HCT116 (cell line): Measurements from ENCODE around the gene POC1A. TPM values are rescaled to one million over a fixed set of nuclear protein-coding genes. Genes with fewer than 3 reads are reported as not detected.

Source experiments
- ATAC-seq: fragments of 200-7000 bp; cut with Tn5 transposase; 2 replicates; pipeline ENCODE4 v1.9.1; 2020; ENCODE audit warnings: mild to moderate bottlenecking, moderate library complexity
- BruUV-seq: library from RNA; stranded (reverse); fragments of 400-500 nt; replicated peaks from 2 replicates; lab custom pipeline; 2021; lab: Mats Ljungman, UMichigan
- CTCF ChIA-PET: fragments of 300-600 bp; sonication (Branson Sonifier 250); formaldehyde crosslinking; loops from one replicate; lab custom pipeline; 2021; ENCODE audit warnings: antibody characterized with exemption; lab: Charles Lee
- POLR2A ChIA-PET: fragments of 300-600, 350-600 bp; sonication (Branson Sonifier 250); formaldehyde crosslinking; loops from one replicate; lab custom pipeline; 2021; ENCODE audit warnings: antibody characterized with exemption; lab: Charles Lee
- RAD21 ChIA-PET, 2 experiments: fragments of 300-600 bp; sonication (Branson Sonifier 250); formaldehyde crosslinking; loops; one replicate each; lab custom pipeline; 2023; ENCODE audit warnings: low total read pairs in 2 of 2; ENCODE audit not compliant: uncharacterized antibody in 2 of 2, unreplicated experiment in 2 of 2, low non-redundant PET in 1 of 2; lab: Charles Lee
- DNase-seq: peaks from one replicate; pipeline ENCODE4 v3.0.0-alpha.2; 2010; ENCODE audit warnings: low read depth, low spot score
- H2AFZ ChIP-seq: fragments of 200-600 bp; shearing (Covaris generic), sonication (generic); 2 replicates; pipeline ENCODE4 v1.6.1; 2017; ENCODE audit warnings: low read depth, mixed run types, mixed read lengths, antibody characterized with exemption, low read length; ENCODE audit not compliant: poor library complexity, severe bottlenecking
- H3K27ac ChIP-seq: 2 replicates; pipeline ENCODE4 v1.5.1; 2012; ENCODE audit warnings: low read depth, low read length
- H3K27me3 ChIP-seq: fragments of 200-600 bp; sonication (generic); 2 replicates; pipeline ENCODE4 v1.6.1; 2016; ENCODE audit warnings: mixed run types, low read length, mixed read lengths; ENCODE audit not compliant: insufficient read depth
- H3K36me3 ChIP-seq, 2 experiments: fragments of 200-500 bp in 1 of 2; fragments of 200-600 bp in 1 of 2; sonication (Bioruptor generic) in 1 of 2; sonication (generic) in 1 of 2; 2 replicates each; pipeline versions ENCODE4 v1.5.1 to v1.6.1; 2014 to 2016; ENCODE audit warnings: low read length in 2 of 2, inconsistent platforms in 1 of 2, mixed read lengths in 1 of 2, mixed run types in 1 of 2; ENCODE audit not compliant: insufficient read depth in 2 of 2, control insufficient read depth in 1 of 2
- H3K4me1 ChIP-seq, 2 experiments: fragments of 200-600 bp in 1 of 2; sonication (generic) in 1 of 2; 2 replicates each; pipeline versions ENCODE4 v1.5.1 to v1.6.1; 2012 to 2017; ENCODE audit warnings: low read length in 2 of 2, inconsistent platforms in 1 of 2, mild to moderate bottlenecking in 1 of 2, mixed read lengths in 1 of 2, mixed run types in 1 of 2, moderate library complexity in 1 of 2; ENCODE audit not compliant: insufficient read depth in 2 of 2, control insufficient read depth in 1 of 2
- H3K4me2 ChIP-seq: fragments of 200-600 bp; sonication (generic); 2 replicates; pipeline ENCODE4 v1.6.1; 2017; ENCODE audit warnings: mixed run types, low read length, mixed read lengths
- H3K4me3 ChIP-seq, 2 experiments: fragments of 200-600 bp in 1 of 2; sonication (generic) in 1 of 2; replicated peaks in 1 of 2; 2 replicates each; pipeline ENCODE4 v1.5.1; 2011 to 2016; ENCODE audit warnings: low read length in 2 of 2, control low read depth in 1 of 2, low read depth in 1 of 2, mild to moderate bottlenecking in 1 of 2, mixed read lengths in 1 of 2, mixed run types in 1 of 2
- H3K79me2 ChIP-seq: fragments of 200-600 bp; sonication (generic); 2 replicates; pipeline ENCODE4 v1.6.1; 2017; ENCODE audit warnings: mild to moderate bottlenecking, mixed run types, low read length, moderate library complexity, mixed read lengths; ENCODE audit not compliant: insufficient read depth
- H3K9ac ChIP-seq: fragments of 200-600 bp; sonication (generic); 2 replicates; pipeline ENCODE4 v1.6.1; 2016; ENCODE audit warnings: low read length, mixed read lengths
- H3K9me2 ChIP-seq: fragments of 200-600 bp; sonication (generic), shearing (Covaris generic); 2 replicates; pipeline ENCODE4 v1.6.1; 2017; ENCODE audit warnings: mixed run types, mild to moderate bottlenecking, moderate library complexity; ENCODE audit not compliant: insufficient read depth
- H3K9me3 ChIP-seq, 2 experiments: fragments of 200-500 bp in 1 of 2; fragments of 200-600 bp in 1 of 2; sonication (Bioruptor generic) in 1 of 2; sonication (generic) in 1 of 2; 2 replicates each; pipeline ENCODE4 v1.6.1; 2014 to 2017; ENCODE audit warnings: low read length in 2 of 2, mixed read lengths in 2 of 2, inconsistent platforms in 1 of 2, low read depth in 1 of 2, mild to moderate bottlenecking in 1 of 2, mixed run types in 1 of 2, moderate library complexity in 1 of 2; ENCODE audit not compliant: control insufficient read depth in 1 of 2, insufficient read depth in 1 of 2
- H4K20me1 ChIP-seq: fragments of 200-600 bp; sonication (generic), shearing (Covaris generic); 2 replicates; pipeline ENCODE4 v1.6.1; 2017; ENCODE audit warnings: mixed run types, mild to moderate bottlenecking, moderate library complexity; ENCODE audit not compliant: insufficient read depth
- CBX3 ChIP-seq: IDR thresholded peaks from 2 replicates; pipeline ENCODE4 v1.6.1; 2012; ENCODE audit warnings: low read depth
- CTCF ChIP-seq, 3 experiments: fragments of 200-600 bp in 1 of 3; sonication (generic) in 1 of 3; IDR thresholded peaks in 2 of 3; conservative IDR thresholded peaks in 1 of 3; 2 replicates each; pipeline ENCODE4 v1.5.1; 2012 to 2017; ENCODE audit warnings: low read depth in 2 of 3, low read length in 2 of 3, antibody characterized with exemption in 1 of 3, borderline replicate concordance in 1 of 3, control low read depth in 1 of 3, mild to moderate bottlenecking in 1 of 3, mixed read lengths in 1 of 3, mixed run types in 1 of 3, moderate library complexity in 1 of 3; ENCODE audit not compliant: insufficient read depth in 1 of 3
- FOSL1 ChIP-seq: IDR thresholded peaks from 2 replicates; pipeline ENCODE4 v1.6.1; 2012; ENCODE audit warnings: low read depth
- REST ChIP-seq: IDR thresholded peaks from 2 replicates; pipeline ENCODE4 v1.6.1; 2012; ENCODE audit warnings: low read depth
- SRF ChIP-seq: IDR thresholded peaks from 2 replicates; pipeline ENCODE4 v1.6.1; 2012; ENCODE audit warnings: low read depth
- intact Hi-C: fragments of 100-400 bp; cut with micrococcal nuclease; formaldehyde crosslinking; loops from 2 replicates; pipeline ENCODE4 v1.10.0; 2022
- total RNA-seq: library from RNA; stranded (reverse); gene quantifications from one replicate; pipeline ENCODE4 v1.2.1, GENCODE V29; 2021; ENCODE audit not compliant: unreplicated experiment

Gene POC1A
- total RNA-seq, 1 experiment from 2014 or later: 34.0 TPM

DNA sequence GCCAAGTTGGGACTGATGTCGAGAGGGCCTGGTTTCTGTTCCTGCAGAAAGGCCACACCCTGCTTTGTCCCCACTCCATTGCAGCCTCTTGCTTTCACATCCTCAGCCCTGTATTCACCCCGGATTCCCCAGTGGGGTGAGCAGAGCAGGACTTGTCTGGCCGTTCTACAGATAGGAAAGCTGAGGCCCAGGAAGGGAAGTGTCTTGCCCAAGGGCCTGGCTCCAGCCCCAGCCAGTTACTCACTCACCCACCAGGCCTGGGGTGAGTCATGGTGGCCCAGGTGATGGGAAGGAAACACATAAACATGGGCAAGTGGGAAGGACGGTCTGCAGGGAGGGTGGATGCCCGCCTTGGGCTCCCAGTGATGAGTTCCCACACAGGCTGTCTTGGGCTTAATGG lies 91.7 kb downstream of the POC1A start:
- ATAC-seq (peak; percentile 77), DNase-seq (peak; percentile 54)
- no peaks in the 10 kb centered on the region for H3K9me3 ChIP-seq
- no peak overlapping the region for H3K4me3 ChIP-seq
- no TSS peak for BruUV-seq
- ChIA-PET CTCF (no interaction called here), POLR2A (no interaction called here), RAD21 (no interaction called here)
- H3K4me2 ChIP-seq: peak overlapping the region; percentile 49
- H4K20me1 ChIP-seq: no peaks in the 10 kb centered on the region
- no peaks in the 10 kb centered on the region for H3K36me3 ChIP-seq
- H3K9me2 ChIP-seq: no peaks in the 10 kb centered on the region
- H2AFZ ChIP-seq: no peak overlapping the region
- H3K27ac ChIP-seq: no peak overlapping the region
- intact Hi-C loops: no loop called here
- no peak for TF ChIP-seq CTCF (IDR thresholded peaks at IDR 0.05 in 2 of 3, conservative IDR thresholded peaks at IDR 0.05 in 1 of 3; ENCODE audit: borderline replicate concordance in 1 of 3, insufficient read depth in 1 of 3, low read depth in 2 of 3, low read length in 2 of 3)
- no peak for TF ChIP-seq REST
- TF ChIP-seq SRF: no peak
- TF ChIP-seq CBX3: no peak
- TF ChIP-seq FOSL1: no peak
- no peaks in the 10 kb centered on the region for H3K79me2 ChIP-seq
- no peaks in the 10 kb centered on the region for H3K27me3 ChIP-seq
- H3K9ac ChIP-seq: peak overlapping the region; percentile 28
- peaks cover 11 to 32% of the 10 kb centered on the region in 2 experiments for H3K4me1 ChIP-seq
